ENCODE measurements around the gene BUB1B.

- TF ChIP-seq JUND (IDR thresholded peaks at IDR 0.05), result no peak
- no peak for TF ChIP-seq TEAD4 (IDR thresholded peaks at IDR 0.05; ENCODE audit: borderline replicate concordance, insufficient read depth)
- TF ChIP-seq CHD2 (IDR thresholded peaks at IDR 0.05; ENCODE audit: low read length, partially characterized antibody), result no peak
- TF ChIP-seq, protein P1, sequence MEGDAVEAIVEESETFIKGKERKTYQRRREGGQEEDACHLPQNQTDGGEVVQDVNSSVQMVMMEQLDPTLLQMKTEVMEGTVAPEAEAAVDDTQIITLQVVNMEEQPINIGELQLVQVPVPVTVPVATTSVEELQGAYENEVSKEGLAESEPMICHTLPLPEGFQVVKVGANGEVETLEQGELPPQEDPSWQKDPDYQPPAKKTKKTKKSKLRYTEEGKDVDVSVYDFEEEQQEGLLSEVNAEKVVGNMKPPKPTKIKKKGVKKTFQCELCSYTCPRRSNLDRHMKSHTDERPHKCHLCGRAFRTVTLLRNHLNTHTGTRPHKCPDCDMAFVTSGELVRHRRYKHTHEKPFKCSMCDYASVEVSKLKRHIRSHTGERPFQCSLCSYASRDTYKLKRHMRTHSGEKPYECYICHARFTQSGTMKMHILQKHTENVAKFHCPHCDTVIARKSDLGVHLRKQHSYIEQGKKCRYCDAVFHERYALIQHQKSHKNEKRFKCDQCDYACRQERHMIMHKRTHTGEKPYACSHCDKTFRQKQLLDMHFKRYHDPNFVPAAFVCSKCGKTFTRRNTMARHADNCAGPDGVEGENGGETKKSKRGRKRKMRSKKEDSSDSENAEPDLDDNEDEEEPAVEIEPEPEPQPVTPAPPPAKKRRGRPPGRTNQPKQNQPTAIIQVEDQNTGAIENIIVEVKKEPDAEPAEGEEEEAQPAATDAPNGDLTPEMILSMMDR (IDR thresholded peaks at IDR 0.05), result no peak
- TF ChIP-seq TAF1 (IDR thresholded peaks at IDR 0.05; ENCODE audit: borderline replicate concordance, low read depth, low read length), result no peak
- TF ChIP-seq EP300 (IDR thresholded peaks at IDR 0.05; ENCODE audit: borderline replicate concordance in 1 of 2, low read depth in 1 of 2, low read length in 1 of 2), result no peak
- no peak for TF ChIP-seq MEF2A (IDR thresholded peaks at IDR 0.05; ENCODE audit: borderline replicate concordance, low read depth)
- TF ChIP-seq FOXM1 (IDR thresholded peaks at IDR 0.05; ENCODE audit: low read depth), result no peak
- TF ChIP-seq, protein P2, sequence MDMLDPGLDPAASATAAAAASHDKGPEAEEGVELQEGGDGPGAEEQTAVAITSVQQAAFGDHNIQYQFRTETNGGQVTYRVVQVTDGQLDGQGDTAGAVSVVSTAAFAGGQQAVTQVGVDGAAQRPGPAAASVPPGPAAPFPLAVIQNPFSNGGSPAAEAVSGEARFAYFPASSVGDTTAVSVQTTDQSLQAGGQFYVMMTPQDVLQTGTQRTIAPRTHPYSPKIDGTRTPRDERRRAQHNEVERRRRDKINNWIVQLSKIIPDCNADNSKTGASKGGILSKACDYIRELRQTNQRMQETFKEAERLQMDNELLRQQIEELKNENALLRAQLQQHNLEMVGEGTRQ (IDR thresholded peaks at IDR 0.05; ENCODE audit: borderline replicate concordance, low read depth, low read length), result no peak
- TF ChIP-seq SIN3A (IDR thresholded peaks at IDR 0.05; ENCODE audit: borderline replicate concordance, low read depth, low read length), result no peak
- no peak for TF ChIP-seq REST (IDR thresholded peaks at IDR 0.05; ENCODE audit: low read depth, low read length)
Measured at GRCh38 chr15:40242213-40242599, 81.3 kb downstream of the BUB1B start.
